GM23338 (cell line): ENCODE measurements around the gene STAP2.

Experiments
- CREB1 ChIP-seq: fragments of 250-450 bp; sonication (Bioruptor Pico); IDR thresholded peaks from 2 replicates; pipeline ENCODE4 v1.5.0; 2020; ENCODE audit warnings: low read depth, mild to moderate bottlenecking, moderate library complexity
- CTCF ChIP-seq, 2 experiments: fragments of 200-600 bp in 1 of 2; sonication (generic) in 1 of 2; conservative IDR thresholded peaks; 2 replicates each; pipeline versions ENCODE4 v1.5.1 to v1.6.1; 2016 to 2017; ENCODE audit warnings: antibody characterized with exemption in 2 of 2, low read depth in 2 of 2, mild to moderate bottlenecking in 2 of 2, moderate library complexity in 1 of 2
- ETS1 ChIP-seq: IDR thresholded peaks from 2 replicates; pipeline ENCODE4 v1.6.1; 2016; ENCODE audit warnings: antibody characterized with exemption
- EZH2 ChIP-seq: fragments of 200-600 bp; sonication (generic); IDR thresholded peaks from one replicate; pipeline ENCODE4 v1.8.0; 2017; ENCODE audit warnings: antibody characterized with exemption, mild to moderate bottlenecking, low read depth; ENCODE audit not compliant: unreplicated experiment
- EZH2phosphoT487 ChIP-seq: fragments of 200-600 bp; sonication (generic); IDR thresholded peaks from one replicate; pipeline ENCODE4 v1.8.1; 2018; ENCODE audit warnings: antibody characterized with exemption; ENCODE audit not compliant: unreplicated experiment
- JUNB ChIP-seq: IDR thresholded peaks from one replicate; pipeline ENCODE4 v1.6.1; 2016; ENCODE audit warnings: antibody characterized with exemption; ENCODE audit not compliant: unreplicated experiment
- NANOG ChIP-seq: IDR thresholded peaks from 2 replicates; pipeline ENCODE4 v1.6.1; 2016; ENCODE audit warnings: antibody characterized with exemption, borderline replicate concordance
- POLR2AphosphoS5 ChIP-seq: IDR thresholded peaks from 2 replicates; pipeline ENCODE4 v1.6.1; 2016; ENCODE audit warnings: antibody characterized with exemption, low read depth
- REST ChIP-seq: IDR thresholded peaks from one replicate; pipeline ENCODE4 v1.6.1; 2018; ENCODE audit warnings: antibody characterized with exemption; ENCODE audit not compliant: unreplicated experiment
- STAT1 ChIP-seq: IDR thresholded peaks from one replicate; pipeline ENCODE4 v1.6.1; 2016; ENCODE audit warnings: antibody characterized with exemption; ENCODE audit not compliant: unreplicated experiment
- ZNF114 ChIP-seq: fragments of 250-450 bp; sonication (Bioruptor Pico); IDR thresholded peaks from 2 replicates; pipeline ENCODE4 v1.5.0; 2020; ENCODE audit warnings: mild to moderate bottlenecking, moderate library complexity
- ZNF331 ChIP-seq: fragments of 250-450 bp; sonication (Bioruptor Pico); IDR thresholded peaks from 2 replicates; pipeline ENCODE4 v1.5.0; 2020; ENCODE audit warnings: low read depth, mild to moderate bottlenecking, moderate library complexity
- ZNF462 ChIP-seq: fragments of 250-450 bp; sonication (Bioruptor Pico); IDR thresholded peaks from 2 replicates; pipeline ENCODE4 v1.5.0; 2020; ENCODE audit warnings: mild to moderate bottlenecking, moderate library complexity

- TF ChIP-seq CTCF (conservative IDR thresholded peaks at IDR 0.05; ENCODE audit: low read depth in 2 of 2) (no peak), REST (no peak), EZH2 (no peak), POLR2AphosphoS5 (no peak), EZH2phosphoT487 (no peak), CREB1 (CRISPR knock-in tag) (no peak), ETS1 (no peak), JUNB (no peak), ZNF462 (CRISPR knock-in tag) (no peak), ZNF114 (CRISPR knock-in tag) (no peak), STAT1 (no peak), NANOG (no peak), ZNF331 (no peak)
These were observed 50.4 kb downstream of the STAP2 start for GRCh38 chr19:4288091-4288777.
